Chondrocyte (in vitro differentiated cells): ENCODE measurements around the gene ALPL. TPM values are rescaled to one million over a fixed set of nuclear protein-coding genes. Genes with fewer than 3 reads are reported as not detected.
"Not testable (repeated sequence)": the region's sequence is repeated elsewhere in the genome, so short reads cannot be mapped to it uniquely, and the experiment has no call there.

Experiments used
- DNase-seq: peaks from one replicate; pipeline ENCODE4 v3.0.0; 2021; ENCODE audit warnings: mixed read lengths, low spot score
- H3K27ac Mint-ChIP-seq: one replicate; pipeline ENCODE4 v1.8.0; 2021; ENCODE audit warnings: mild to moderate bottlenecking, moderate library complexity, mixed read lengths; ENCODE audit not compliant: unreplicated experiment
- H3K27me3 Mint-ChIP-seq: 2 replicates; pipeline ENCODE4 v1.8.0; 2021; ENCODE audit warnings: low read depth, mixed read lengths
- H3K36me3 Mint-ChIP-seq: 2 replicates; pipeline ENCODE4 v1.8.0; 2021; ENCODE audit warnings: low read depth, mixed read lengths
- H3K4me1 Mint-ChIP-seq: 2 replicates; pipeline ENCODE4 v1.8.0; 2021; ENCODE audit warnings: low read depth, mild to moderate bottlenecking, mixed read lengths
- H3K4me3 Mint-ChIP-seq: one replicate; pipeline ENCODE4 v1.8.0; 2021; ENCODE audit warnings: mild to moderate bottlenecking, moderate library complexity, mixed read lengths; ENCODE audit not compliant: unreplicated experiment
- H3K9me3 Mint-ChIP-seq: 2 replicates; pipeline ENCODE4 v1.8.0; 2021; ENCODE audit warnings: low read depth, mixed read lengths
- total RNA-seq: library from RNA; stranded (reverse); gene quantifications from 3 replicates; pipeline ENCODE4 v1.2.1, GENCODE V29; 2021
- TF ChIP-seq, protein P1 (sequence below): fragments of 200-600 bp; sonication (generic); IDR thresholded peaks from 2 replicates; pipeline ENCODE4 v1.5.0; 2021; ENCODE audit warnings: antibody characterized with exemption, mild to moderate bottlenecking, moderate library complexity

The ALPL gene
- total RNA-seq, 1 donor from 2014 or later, result 19.2 TPM

DNA sequence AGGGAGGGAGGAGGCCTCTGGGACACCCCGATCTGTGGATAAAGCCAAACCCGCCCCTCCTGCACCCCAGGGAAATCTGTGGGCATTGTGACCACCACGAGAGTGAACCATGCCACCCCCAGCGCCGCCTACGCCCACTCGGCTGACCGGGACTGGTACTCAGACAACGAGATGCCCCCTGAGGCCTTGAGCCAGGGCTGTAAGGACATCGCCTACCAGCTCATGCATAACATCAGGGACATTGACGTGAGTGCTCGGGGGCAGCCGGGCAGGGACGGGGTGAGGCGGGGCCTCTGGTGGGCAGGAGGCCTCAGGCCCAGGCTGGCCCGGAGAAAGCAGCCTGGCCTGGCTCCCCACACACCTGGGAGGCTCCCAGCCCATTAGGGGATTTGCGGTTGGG lies 54.7 kb downstream of the ALPL start:
- no peaks in the 10 kb centered on the region for H3K36me3 Mint-ChIP-seq
- TF ChIP-seq, protein P1, sequence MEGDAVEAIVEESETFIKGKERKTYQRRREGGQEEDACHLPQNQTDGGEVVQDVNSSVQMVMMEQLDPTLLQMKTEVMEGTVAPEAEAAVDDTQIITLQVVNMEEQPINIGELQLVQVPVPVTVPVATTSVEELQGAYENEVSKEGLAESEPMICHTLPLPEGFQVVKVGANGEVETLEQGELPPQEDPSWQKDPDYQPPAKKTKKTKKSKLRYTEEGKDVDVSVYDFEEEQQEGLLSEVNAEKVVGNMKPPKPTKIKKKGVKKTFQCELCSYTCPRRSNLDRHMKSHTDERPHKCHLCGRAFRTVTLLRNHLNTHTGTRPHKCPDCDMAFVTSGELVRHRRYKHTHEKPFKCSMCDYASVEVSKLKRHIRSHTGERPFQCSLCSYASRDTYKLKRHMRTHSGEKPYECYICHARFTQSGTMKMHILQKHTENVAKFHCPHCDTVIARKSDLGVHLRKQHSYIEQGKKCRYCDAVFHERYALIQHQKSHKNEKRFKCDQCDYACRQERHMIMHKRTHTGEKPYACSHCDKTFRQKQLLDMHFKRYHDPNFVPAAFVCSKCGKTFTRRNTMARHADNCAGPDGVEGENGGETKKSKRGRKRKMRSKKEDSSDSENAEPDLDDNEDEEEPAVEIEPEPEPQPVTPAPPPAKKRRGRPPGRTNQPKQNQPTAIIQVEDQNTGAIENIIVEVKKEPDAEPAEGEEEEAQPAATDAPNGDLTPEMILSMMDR, result no peak
- peaks cover 36% of the 10 kb centered on the region for H3K4me1 Mint-ChIP-seq
- H3K4me3 Mint-ChIP-seq, result no peak overlapping the region
- H3K9me3 Mint-ChIP-seq, result no peaks in the 10 kb centered on the region
- DNase-seq, result no peak
- H3K27ac Mint-ChIP-seq, result no peak overlapping the region
- H3K27me3 Mint-ChIP-seq, result no peaks in the 10 kb centered on the region

DNA sequence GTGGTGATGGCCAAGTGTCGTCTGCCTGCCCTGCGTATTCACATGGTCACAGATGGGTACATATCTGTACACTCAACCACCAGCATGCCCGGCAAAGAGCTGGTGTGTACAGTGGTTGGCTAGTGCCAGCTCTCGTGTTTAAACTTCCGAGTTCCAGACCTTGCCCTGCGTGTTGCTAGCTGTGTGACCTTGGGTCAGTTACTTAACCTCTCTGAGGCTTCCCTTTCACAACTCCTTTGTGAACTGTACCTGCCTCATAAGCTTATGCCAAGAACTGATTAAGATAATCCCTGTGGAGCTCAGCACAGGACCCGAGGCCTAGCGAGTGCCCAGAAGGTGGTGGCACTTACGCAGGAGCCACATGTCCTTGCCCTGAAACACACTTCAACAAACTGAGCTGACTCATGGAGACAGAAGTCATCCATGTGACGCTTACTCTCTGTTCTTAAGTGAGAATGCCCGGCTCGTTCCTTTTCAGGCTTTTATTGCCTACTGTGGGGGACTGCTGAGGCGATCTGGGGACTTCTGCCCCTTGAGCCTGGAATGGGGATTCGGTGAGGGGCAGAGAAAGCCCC lies 55.4 kb downstream of the ALPL start:
- Mint-ChIP-seq H3K4me3 (no peak overlapping the region), H3K27me3 (no peaks in the 10 kb centered on the region), H3K9me3 (no peaks in the 10 kb centered on the region), H3K4me1 (peaks cover 38% of the 10 kb centered on the region), H3K27ac (peak overlapping the region; percentile 43), H3K36me3 (no peaks in the 10 kb centered on the region)
- TF ChIP-seq, protein P1, result no peak
- no peak for DNase-seq

DNA sequence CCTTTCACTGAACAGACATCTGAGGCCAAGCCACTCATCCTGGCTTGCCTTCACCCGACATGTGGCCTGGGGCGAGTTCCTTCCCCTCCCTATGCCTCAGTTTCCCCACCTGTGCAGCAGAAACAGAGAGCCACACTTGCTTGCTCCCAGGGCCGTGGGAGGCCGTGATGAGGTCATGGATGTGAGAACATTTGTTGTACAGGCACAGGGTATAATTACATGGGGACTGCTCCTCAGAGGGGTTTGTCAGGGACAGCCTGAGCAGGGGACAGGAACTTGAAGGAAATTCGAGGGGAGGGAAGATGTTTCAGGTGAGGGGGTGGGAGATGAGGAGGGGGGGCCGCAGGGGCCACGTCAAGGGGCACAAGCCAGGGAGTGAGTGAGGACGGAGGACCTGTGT lies 56.1 kb downstream of the ALPL start:
- H3K27ac Mint-ChIP-seq, result peak overlapping the region; percentile 43
- H3K4me1 Mint-ChIP-seq, result peaks cover 38% of the 10 kb centered on the region
- DNase-seq, result no peak
- TF ChIP-seq, protein P1, result no peak
- no peak overlapping the region for H3K4me3 Mint-ChIP-seq
- H3K27me3 Mint-ChIP-seq, result no peaks in the 10 kb centered on the region
- H3K36me3 Mint-ChIP-seq, result no peaks in the 10 kb centered on the region
- no peaks in the 10 kb centered on the region for H3K9me3 Mint-ChIP-seq

DNA sequence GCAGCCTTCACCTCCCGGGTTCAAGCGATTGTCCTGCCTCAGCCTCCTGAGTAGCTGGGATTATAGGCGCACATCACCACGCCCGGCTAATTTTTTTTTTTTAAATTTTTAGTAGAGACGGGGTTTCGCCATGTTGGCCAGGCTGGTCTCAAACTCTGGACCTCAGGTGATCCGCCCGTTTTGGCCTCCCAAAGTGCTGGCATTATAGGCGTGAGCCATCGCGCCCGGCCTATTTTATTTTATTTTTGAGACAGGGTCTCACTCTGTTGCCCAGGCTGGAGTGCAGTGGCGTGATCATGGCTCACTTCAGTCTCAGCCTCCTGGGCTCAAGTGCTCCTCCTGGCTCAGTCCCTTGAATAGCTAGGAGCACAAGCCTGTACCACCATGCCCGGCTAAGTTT lies 57.1 kb downstream of the ALPL start:
- H3K4me3 Mint-ChIP-seq, H3K36me3 Mint-ChIP-seq, H3K27me3 Mint-ChIP-seq, H3K27ac Mint-ChIP-seq, DNase-seq, H3K9me3 Mint-ChIP-seq: not testable (repeated sequence)
- peaks cover 38% of the 10 kb centered on the region for H3K4me1 Mint-ChIP-seq

DNA sequence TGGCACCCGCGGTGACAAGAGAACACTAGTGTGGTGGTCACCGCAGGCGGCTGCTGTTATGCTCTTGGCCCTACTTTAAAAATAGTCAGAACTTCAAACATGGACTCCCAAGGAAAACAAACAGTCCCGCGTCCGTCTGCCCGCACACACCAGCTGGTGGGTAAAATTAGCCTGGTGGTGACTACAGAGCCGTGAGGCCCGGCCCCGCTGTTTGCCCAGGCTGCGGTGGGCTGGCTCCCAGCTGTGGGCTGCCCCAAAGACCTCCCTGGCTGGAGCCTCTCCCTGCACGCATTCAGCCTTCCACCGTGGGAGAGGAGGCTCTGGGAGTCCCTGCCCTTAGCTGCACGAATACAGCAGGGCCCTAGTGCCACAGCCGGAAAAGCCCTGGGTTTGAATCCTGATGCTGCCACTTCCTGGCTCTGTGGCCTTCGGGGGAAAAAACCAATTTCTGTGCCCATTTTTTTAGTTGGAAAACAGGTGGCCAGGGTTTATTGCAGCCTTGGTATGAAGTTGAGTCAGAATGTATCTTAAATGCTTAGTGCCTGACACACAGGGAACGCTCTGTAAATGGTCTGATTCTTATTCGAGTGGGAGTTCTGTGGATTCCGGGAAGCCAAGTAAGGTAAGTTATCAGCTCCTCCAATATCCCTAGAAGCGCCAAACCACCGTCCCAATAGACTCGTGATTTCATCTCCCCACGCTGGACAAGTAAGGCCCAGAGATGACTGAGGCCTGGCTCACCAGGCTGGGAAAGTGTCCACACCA lies 58.2 kb downstream of the ALPL start:
- DNase-seq, result peak; percentile 72
- Mint-ChIP-seq H3K9me3 (peaks cover 4% of the 10 kb centered on the region), H3K4me1 (peaks cover 38% of the 10 kb centered on the region), H3K27me3 (no peaks in the 10 kb centered on the region), H3K36me3 (no peaks in the 10 kb centered on the region), H3K27ac (peak overlapping the region; percentile 91), H3K4me3 (no peak overlapping the region)
- TF ChIP-seq, protein P1, result no peak
